Adrenal gland (tissue), 12 donors: ENCODE results near the gene ADH1C. TPM values are rescaled to one million over a fixed set of nuclear protein-coding genes. Genes with fewer than 3 reads are reported as not detected.
"Not testable (repeated sequence)": the region's sequence is repeated elsewhere in the genome, so short reads cannot be mapped to it uniquely, and the experiment has no call there.

Experiments used
- DNase-seq, 7 donors: peaks; one replicate each; pipeline ENCODE4 v3.0.0-alpha.2; 2019 to 2020
- H3K27ac ChIP-seq, 5 donors: fragments of 200-600 bp; sonication (generic) in 4 of 5; 1 replicate in 3 of 5; 2 replicates in 2 of 5; pipeline versions ENCODE4 v1.5.1 to v1.8.0; 2016 to 2020; ENCODE audit warnings: mild to moderate bottlenecking in 1 of 5
- H3K27me3 ChIP-seq: fragments of 200-600 bp; 2 replicates; pipeline ENCODE4 v1.8.0; 2021
- H3K36me3 ChIP-seq, 2 donors: fragments of 200-600 bp; replicated peaks in 1 of 2; 1 replicate in 1 of 2; 2 replicates in 1 of 2; pipeline versions ENCODE4 v1.5.1 to v1.8.0; 2018 to 2022
- H3K4me1 ChIP-seq, 2 donors: fragments of 200-600 bp; replicated peaks in 1 of 2; 1 replicate in 1 of 2; 2 replicates in 1 of 2; pipeline versions ENCODE4 v1.5.1 to v1.8.0; 2018 to 2021
- H3K4me3 ChIP-seq, 4 donors: fragments of 200-600 bp; sonication (generic) in 3 of 4; one replicate each; pipeline ENCODE4 v1.5.1; 2016 to 2018
- H3K9me3 ChIP-seq, 3 donors: fragments of 200-600 bp; sonication (generic) in 1 of 3; replicated peaks in 1 of 3; 1 replicate in 2 of 3; 2 replicates in 1 of 3; pipeline versions ENCODE4 v1.5.1 to v1.8.0; 2016 to 2021
- POLR2A ChIP-seq, 2 donors: fragments of 450-650 bp; IDR thresholded peaks; one replicate each; pipeline ENCODE4 v1.6.1; 2017; ENCODE audit warnings: antibody characterized with exemption in 2 of 2, mild to moderate bottlenecking in 2 of 2, moderate library complexity in 1 of 2
- WGBS, 4 donors: extraction: QIAGEN DNeasy Blood & Tissue Kit in 2 of 4; methylation state at CpG; one replicate each; pipeline versions ENCODE4 v1.1.5 to v1.1.7; 2013 to 2017; 5-methylcytosine and 5-hydroxymethylcytosine counted together
- intact Hi-C, 2 donors: fragments of 100-400 bp; cut with DNase I; formaldehyde crosslinking; loops; one replicate each; pipeline versions ENCODE4 v1.14.1 to v1.15.0; 2022 to 2023
- polyA plus RNA-seq, 3 donors: library from polyadenylated mRNA; stranded (reverse); fragments of 200-250 nt in 2 of 3; fragments of 350-450 nt in 1 of 3; fragmentation: Illumina TruSeq in 1 of 3; extraction: RNeasy Lipid Tissue Mini Kit (QIAGEN cat#74804) in 1 of 3; gene quantifications; one replicate each; pipeline ENCODE4 v1.2.3, GENCODE V29; 2013 to 2014
- total RNA-seq, 9 donors: library from RNA; depleted of rRNA in 4 of 9; stranded (reverse); fragments of >200 nt in 4 of 9; fragments of 120-200 nt in 1 of 9; fragmentation: NEBNext Ultra II Directional in 1 of 9; extraction: Animal tissue kit (Norgen Biotek cat#: 25700) in 1 of 9; gene quantifications; one replicate each; pipeline versions ENCODE4 v1.1.0 to v1.2.4, GENCODE V29; 2013 to 2023
- TF ChIP-seq, protein P1 (sequence below), 6 experiments: fragments of 450-650 bp in 4 of 6; fragments of 200-600 bp in 2 of 6; sonication (generic) in 1 of 6; IDR thresholded peaks; 1 replicate in 5 of 6; 2 replicates in 1 of 6; pipeline versions ENCODE4 v1.5.1 to v1.8.0; 2016 to 2021; ENCODE audit warnings: antibody characterized with exemption in 6 of 6, mild to moderate bottlenecking in 2 of 6, moderate library complexity in 1 of 6
- donor health status: healthy with polysubstance abuse.
- donor health status: Bipolar disorder and iron deficiency.
- donor health status: DM: yes; HTN: yes; CAD: no.
- donor health status: DM: no; HTN: no; CAD: no.
- donor health status: DM: no; HTN: no; CAD: no.
- donor health status: DM: yes; HTN: yes; CAD: no.

The ADH1C gene
- total and polyA plus RNA-seq, 12 donors, result 0.32 to 3.6 (median 1.3) TPM

DNA sequence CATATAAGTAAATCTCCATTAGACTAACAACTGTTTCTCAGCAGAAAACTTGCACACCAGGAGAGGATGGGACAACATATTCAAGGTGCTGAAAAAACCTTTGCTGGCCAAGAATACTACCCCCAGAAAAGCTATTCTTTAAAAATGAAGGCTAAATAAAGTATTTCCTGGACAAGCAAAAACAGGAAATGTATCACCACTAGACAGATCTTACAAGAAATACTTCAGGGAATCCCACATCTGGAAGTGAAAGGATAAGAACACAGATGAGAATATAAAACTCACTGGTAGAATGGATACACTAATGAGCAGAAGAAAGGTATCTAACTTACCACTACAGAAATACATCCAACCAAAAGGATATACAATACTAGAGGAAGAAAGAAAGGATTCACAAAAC is 27.0 kb upstream of the ADH1C start:
- TF ChIP-seq POLR2A (IDR thresholded peaks at IDR 0.05), result no peak
- TF ChIP-seq, protein P1, sequence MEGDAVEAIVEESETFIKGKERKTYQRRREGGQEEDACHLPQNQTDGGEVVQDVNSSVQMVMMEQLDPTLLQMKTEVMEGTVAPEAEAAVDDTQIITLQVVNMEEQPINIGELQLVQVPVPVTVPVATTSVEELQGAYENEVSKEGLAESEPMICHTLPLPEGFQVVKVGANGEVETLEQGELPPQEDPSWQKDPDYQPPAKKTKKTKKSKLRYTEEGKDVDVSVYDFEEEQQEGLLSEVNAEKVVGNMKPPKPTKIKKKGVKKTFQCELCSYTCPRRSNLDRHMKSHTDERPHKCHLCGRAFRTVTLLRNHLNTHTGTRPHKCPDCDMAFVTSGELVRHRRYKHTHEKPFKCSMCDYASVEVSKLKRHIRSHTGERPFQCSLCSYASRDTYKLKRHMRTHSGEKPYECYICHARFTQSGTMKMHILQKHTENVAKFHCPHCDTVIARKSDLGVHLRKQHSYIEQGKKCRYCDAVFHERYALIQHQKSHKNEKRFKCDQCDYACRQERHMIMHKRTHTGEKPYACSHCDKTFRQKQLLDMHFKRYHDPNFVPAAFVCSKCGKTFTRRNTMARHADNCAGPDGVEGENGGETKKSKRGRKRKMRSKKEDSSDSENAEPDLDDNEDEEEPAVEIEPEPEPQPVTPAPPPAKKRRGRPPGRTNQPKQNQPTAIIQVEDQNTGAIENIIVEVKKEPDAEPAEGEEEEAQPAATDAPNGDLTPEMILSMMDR (IDR thresholded peaks at IDR 0.05), result no peak
- no peak overlapping the region for H3K4me3 ChIP-seq
- H3K27me3 ChIP-seq, result no peaks in the 10 kb centered on the region
- intact Hi-C loops, result no loop called here
- no peak overlapping the region for H3K27ac ChIP-seq
- no peaks in the 10 kb centered on the region for H3K9me3 ChIP-seq
- H3K4me1 ChIP-seq, result peaks cover 0 to 7% of the 10 kb centered on the region in 2 donors
- no peaks in the 10 kb centered on the region for H3K36me3 ChIP-seq
- DNase-seq, result no peak

DNA sequence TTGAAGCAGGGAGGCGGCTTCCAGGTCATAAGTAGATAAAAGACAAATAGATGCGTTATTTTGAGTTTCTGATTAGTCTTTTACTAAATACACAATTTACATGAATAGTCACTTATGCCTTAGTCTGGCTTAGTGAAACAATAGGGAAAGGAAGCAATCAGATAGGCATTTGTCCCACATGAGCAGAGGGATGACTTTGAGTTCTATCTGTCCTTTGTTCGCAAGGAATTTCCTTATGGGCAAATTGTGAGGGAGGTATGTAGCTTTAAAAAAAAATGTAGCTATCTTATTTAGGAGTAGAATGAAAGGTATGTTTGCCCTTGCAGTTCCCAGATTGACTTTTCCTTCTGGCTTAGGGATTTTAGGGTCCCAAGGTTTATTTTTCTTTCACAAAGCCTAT is 26.3 kb upstream of the ADH1C start:
- no peaks in the 10 kb centered on the region for H3K36me3 ChIP-seq
- intact Hi-C loops, result no loop called here

DNA sequence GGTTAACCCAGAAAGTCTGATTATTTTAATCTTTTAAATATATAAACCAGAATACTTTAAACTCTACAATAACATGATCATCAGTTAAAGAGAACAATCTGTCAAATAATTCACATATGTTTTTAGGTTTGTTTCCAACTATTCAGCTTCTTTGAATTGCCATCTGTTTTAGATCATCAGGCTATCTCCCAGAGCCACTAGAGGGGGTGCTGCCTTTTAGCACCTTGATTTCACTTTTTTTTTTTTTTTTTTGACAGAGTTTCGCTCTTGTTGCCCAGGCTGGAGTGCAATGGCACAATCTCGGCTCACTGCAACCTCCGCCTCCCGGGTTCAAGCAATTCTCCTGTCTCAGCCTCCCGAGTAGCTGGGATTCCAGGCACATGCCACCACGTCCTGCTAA is 24.8 kb upstream of the ADH1C start:
- H3K27me3 ChIP-seq, intact Hi-C loops, H3K4me3 ChIP-seq, H3K4me1 ChIP-seq, H3K36me3 ChIP-seq, H3K27ac ChIP-seq, DNase-seq, H3K9me3 ChIP-seq: not testable (repeated sequence)
- 71 to 74% (median 72%) methylated on average over 6 of the region's 6 CpGs for WGBS, 4 donors
- TF ChIP-seq, protein P1 (IDR thresholded peaks at IDR 0.05), result peak in 1 of 6 experiments; percentile 7

More for the DNA sequence above, 26.3 kb upstream of the ADH1C start:
- no peaks in the 10 kb centered on the region for H3K9me3 ChIP-seq
- no peak overlapping the region for H3K27ac ChIP-seq
- peaks cover 0 to 7% of the 10 kb centered on the region in 2 donors for H3K4me1 ChIP-seq
- no peak for DNase-seq
- no peak for TF ChIP-seq POLR2A (IDR thresholded peaks at IDR 0.05)
- TF ChIP-seq, protein P1 (IDR thresholded peaks at IDR 0.05), result no peak
- 69 to 94% (median 85%) methylated on average over 3 of the region's 3 CpGs for WGBS, 4 donors
- H3K4me3 ChIP-seq, result no peak overlapping the region
- H3K27me3 ChIP-seq, result no peaks in the 10 kb centered on the region

GRCh38 chr4:99372464-99372863 is 19.9 kb upstream of the ADH1C start:
- H3K27ac ChIP-seq, DNase-seq, H3K9me3 ChIP-seq, H3K27me3 ChIP-seq, H3K36me3 ChIP-seq, intact Hi-C loops, H3K4me3 ChIP-seq, H3K4me1 ChIP-seq: not testable (repeated sequence)
- WGBS, 4 donors, result 92 to 97% (median 95%) methylated on average over 2 of the region's 2 CpGs

DNA sequence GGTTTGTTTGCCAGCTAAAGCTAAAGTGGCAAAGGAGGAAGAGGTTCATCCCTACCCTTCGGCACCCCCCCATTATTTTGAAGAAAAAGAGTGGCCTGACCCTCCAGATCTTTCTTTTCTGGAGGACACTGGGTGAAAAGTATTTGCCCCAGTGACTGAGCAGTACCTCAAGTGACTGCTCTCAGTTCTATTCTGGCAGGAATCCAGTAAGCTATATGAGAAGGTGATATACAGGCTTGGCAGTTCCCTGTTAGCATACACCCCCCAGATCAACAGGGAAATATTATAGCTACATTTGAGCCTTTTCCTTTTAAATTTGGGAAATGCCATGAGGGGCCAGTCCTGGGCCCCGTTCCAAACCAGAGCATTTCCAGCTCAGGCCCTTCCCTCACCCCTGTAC is 15.3 kb upstream of the ADH1C start:
- H3K4me1 ChIP-seq, H3K4me3 ChIP-seq, H3K36me3 ChIP-seq, H3K9me3 ChIP-seq, H3K27ac ChIP-seq, intact Hi-C loops, H3K27me3 ChIP-seq, DNase-seq: not testable (repeated sequence)
- WGBS, 4 donors, result 47 to 74% (median 65%) methylated on average over 2 of the region's 2 CpGs
